ENCODE data around the gene TES.
A peak's percentile ranks its signal among the peaks of the same experiment; 100 is the strongest.

The TES gene

DNA sequence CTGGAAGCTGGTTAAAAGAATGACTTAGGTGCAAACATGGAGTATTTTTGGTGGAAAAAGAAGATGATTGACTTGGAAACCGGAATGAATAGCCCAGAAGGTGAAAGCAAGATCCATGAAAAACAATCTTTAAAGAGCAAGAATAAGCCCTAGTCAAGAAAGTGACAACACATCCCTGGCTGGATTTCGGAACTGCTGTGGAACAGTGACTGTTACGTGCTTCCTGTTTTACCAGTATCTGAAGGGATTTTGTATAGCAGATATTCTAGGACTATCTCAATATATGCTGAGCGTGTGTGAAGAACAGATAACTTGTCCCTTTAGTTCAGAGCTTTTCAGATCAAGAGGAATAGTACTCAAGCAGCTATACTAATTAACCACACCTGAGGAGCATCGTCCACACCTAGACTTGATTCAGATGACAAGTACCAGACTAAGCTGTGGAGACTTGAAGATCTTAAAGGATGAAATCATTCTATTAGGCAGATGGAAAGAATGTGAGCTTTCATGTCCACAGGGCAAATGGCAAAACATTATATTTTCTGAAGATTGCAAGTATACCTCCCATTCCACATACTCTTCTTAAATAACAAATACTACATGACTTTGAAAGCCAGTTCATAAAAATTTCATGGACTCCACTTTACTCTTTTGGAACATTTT, 11.5 kb upstream of the TES start:
- no peak for TF ChIP-seq Cebpa-rat (IDR thresholded peaks at IDR 0.05)
- no peak overlapping the region for H3K4me3 ChIP-seq
- no peaks in the 10 kb centered on the region for H3K27me3 ChIP-seq
- no peak overlapping the region for H3K9ac ChIP-seq
- H3K27ac ChIP-seq, result no peak overlapping the region
- no peaks in the 10 kb centered on the region for H3K9me3 ChIP-seq (replicated peaks in 1 of 11)
- no peaks in the 10 kb centered on the region for H4K20me1 ChIP-seq
- H3K4me1 ChIP-seq, result peaks cover 0 to 7% (median 4%) of the 10 kb centered on the region in 10 experiments; a peak in 10 of 20 replicates
- no peaks in the 10 kb centered on the region for H3K36me3 ChIP-seq
- H3K4me2 ChIP-seq, result no peak overlapping the region

DNA sequence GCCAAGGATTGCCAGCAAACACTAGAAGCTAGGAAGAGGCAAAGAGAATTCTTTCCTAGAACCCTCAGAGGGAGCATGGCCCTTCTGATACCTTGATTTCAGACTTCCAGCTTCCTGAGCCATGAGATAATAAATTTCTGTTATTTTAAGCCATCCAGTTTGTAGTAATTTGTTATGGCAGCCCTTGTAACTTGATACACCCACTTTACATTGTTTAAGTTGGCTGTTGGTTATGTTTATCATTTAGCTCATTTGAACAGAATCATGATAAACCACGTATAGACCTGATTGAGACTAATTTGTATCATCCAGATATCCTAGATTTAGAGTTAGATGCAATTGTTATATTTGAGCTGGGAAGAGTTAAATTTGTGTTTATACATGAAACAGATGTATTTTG, 9.4 kb upstream of the TES start:
- Histone ChIP-seq H3K36me3 (no peaks in the 10 kb centered on the region), H4K20me1 (no peaks in the 10 kb centered on the region), H3K4me2 (no peak overlapping the region), H3K4me3 (no peak overlapping the region), H3K27me3 (no peaks in the 10 kb centered on the region), H3K4me1 (peaks cover 0 to 7% (median 0%) of the 10 kb centered on the region in 10 experiments; a peak in 1 of 20 replicates), H3K9ac (no peak overlapping the region), H3K9me3 (replicated peaks in 1 of 11) (no peaks in the 10 kb centered on the region), H3K27ac (no peak overlapping the region)
- TF ChIP-seq Cebpa-rat (IDR thresholded peaks at IDR 0.05), result no peak

DNA sequence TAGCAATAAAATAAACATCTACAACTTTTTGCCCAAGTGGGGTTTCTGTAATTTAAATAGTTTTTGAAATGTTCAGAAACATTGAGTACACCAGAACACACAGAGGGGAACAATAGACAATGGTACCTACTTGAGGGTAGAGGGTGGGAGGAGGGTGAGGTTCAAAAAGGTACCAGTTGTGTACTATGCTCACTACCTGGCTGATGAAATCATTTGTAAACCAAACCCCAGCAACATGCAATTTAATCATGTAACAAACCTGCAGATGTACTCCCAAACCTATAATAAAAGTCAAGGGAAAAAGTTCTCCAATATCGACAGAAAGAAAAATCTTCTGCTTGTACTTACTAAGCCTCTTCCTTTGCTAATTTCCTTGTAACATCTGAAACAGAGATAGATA, 4.2 kb upstream of the TES start:
- Histone ChIP-seq H3K36me3 (no peaks in the 10 kb centered on the region; a peak in 1 of 22 replicates), H3K9me3 (replicated peaks in 1 of 11) (peaks cover 10 to 27% (median 17%) of the 10 kb centered on the region in 11 experiments), H3K4me2 (no peak overlapping the region), H4K20me1 (no peaks in the 10 kb centered on the region), H3K4me1 (peaks cover 15 to 32% (median 19%) of the 10 kb centered on the region in 10 experiments), H3K27me3 (no peaks in the 10 kb centered on the region), H3K9ac (no peak overlapping the region), H3K27ac (no peak overlapping the region), H3K4me3 (no peak overlapping the region)
- TF ChIP-seq Cebpa-rat (IDR thresholded peaks at IDR 0.05), result no peak

DNA sequence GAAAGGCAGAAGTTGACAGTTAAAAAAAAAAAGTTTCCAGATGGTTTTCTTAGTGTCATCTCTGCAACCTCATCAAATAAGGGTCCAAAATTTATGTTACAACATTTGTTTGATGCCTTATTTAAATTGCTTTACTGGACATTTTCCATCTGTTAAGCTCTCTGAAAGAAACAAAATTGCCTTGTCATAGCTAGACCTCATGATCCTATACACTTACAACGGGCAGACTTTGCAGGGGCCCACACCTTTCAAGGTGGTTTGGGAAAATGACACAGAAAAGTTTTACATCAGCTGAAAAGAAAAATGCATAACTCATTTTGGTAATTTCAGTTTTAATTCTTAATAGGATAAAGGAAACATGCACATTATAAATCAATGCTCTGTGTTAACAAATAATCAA, 1.4 kb upstream of the TES start:
- H3K36me3 ChIP-seq, result no peaks in the 10 kb centered on the region; a peak in 1 of 22 replicates
- H3K9ac ChIP-seq, result no peak overlapping the region
- H4K20me1 ChIP-seq, result no peaks in the 10 kb centered on the region
- no peak for TF ChIP-seq Cebpa-rat (IDR thresholded peaks at IDR 0.05)
- no peaks in the 10 kb centered on the region for H3K27me3 ChIP-seq
- H3K9me3 ChIP-seq (replicated peaks in 1 of 11), result peaks cover 10 to 44% (median 21%) of the 10 kb centered on the region in 11 experiments
- no peak overlapping the region for H3K4me3 ChIP-seq
- H3K4me1 ChIP-seq, result peaks cover 32 to 53% (median 47%) of the 10 kb centered on the region in 10 experiments
- H3K4me2 ChIP-seq, result peak overlapping the region in 5 of 11 experiments; percentile 6 to 93 (median 71); a peak in 5 of 22 replicates
- H3K27ac ChIP-seq, result no peak overlapping the region

DNA sequence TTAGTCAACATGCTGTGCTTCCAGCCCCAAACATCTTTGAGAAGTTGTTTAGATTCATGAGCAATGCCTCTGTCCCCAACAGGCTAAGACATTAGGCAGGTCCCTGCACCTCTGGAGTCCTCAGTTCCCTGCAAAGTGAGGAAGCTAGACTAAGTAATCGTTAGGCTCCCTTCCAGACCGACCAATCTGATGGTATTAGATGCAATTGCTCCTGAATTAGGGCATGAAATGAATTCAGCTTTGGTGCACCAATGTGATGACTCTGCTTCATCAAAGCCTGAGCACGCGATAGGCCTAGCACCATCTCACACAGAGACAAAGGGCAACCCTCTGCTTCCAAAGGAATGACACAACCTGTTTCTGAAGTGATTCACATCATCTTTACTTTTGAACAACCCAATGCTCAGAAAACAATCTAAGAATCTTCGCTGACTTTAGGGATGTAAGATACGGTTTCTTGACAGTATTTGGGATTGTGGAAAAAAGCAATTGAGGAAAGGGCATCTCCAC, 723 bp upstream of the TES start:
- H3K4me2 ChIP-seq, result peak overlapping the region in 10 of 11 experiments; percentile 2 to 93 (median 79); a peak in 14 of 22 replicates
- H3K4me3 ChIP-seq, result peak overlapping the region in 2 of 10 experiments; percentile 60 to 66; a peak in 2 of 20 replicates

DNA sequence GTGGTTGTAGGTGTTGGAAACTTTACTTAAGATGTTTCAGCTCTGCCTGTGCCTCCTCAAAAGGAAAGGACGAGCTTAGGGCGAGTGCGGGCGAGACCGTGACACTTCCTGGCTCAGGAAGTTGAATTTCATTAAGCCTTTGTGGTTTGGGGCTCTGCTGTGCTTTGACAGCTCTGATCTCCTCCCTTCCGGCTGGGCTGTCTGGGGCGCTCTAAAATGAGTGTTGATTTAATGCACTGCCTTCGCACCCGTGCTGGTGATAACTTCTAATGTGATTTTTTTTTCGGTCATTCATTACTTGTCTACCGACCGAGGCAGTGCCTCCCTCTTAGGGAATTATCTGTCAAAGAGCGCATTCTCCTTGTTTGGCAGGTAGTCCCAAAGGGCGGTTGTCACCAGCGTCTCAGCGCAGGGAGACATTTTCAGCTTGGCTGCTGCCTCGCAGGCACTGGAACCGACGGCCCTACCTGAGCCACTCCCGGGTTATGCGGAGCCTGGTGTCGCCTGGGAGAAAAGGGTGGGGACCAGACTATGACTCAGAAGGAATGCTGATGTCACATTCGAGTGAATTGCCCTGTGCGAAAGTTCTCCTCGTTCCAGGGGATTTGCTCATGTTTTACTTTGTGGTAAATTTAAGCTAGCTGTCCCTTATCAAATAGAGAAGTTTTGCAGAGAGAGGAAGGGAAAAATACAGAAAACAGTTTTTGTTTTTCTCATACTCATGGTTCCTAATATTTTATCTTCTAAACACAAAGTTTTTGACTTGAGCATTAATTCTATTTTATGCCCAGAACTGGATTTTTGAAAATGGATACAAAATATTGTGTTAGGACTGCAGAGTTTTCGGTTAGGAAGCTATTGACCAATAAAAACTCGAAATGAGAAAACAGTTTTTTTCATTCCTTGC, 920 bp downstream of the TES start:
- Histone ChIP-seq H3K27me3 (no peaks in the 10 kb centered on the region), H3K27ac (peak overlapping the region; percentile 5 to 87 (median 78); a peak in 21 of 22 replicates), H3K4me2 (peak overlapping the region; percentile 71 to 93 (median 82)), H4K20me1 (no peaks in the 10 kb centered on the region), H3K36me3 (no peaks in the 10 kb centered on the region; a peak in 1 of 22 replicates), H3K4me3 (peak overlapping the region; percentile 44 to 66 (median 52)), H3K4me1 (peaks cover 39 to 63% (median 57%) of the 10 kb centered on the region in 10 experiments), H3K9ac (peak overlapping the region in 10 of 11 experiments; percentile 53 to 75 (median 66); a peak in 19 of 22 replicates), H3K9me3 (replicated peaks in 1 of 11) (peaks cover 10 to 44% (median 21%) of the 10 kb centered on the region in 11 experiments)
- TF ChIP-seq Cebpa-rat (IDR thresholded peaks at IDR 0.05), result no peak

More for the DNA sequence above, 723 bp upstream of the TES start:
- Histone ChIP-seq H4K20me1 (no peaks in the 10 kb centered on the region), H3K27ac (no peak overlapping the region), H3K36me3 (no peaks in the 10 kb centered on the region; a peak in 1 of 22 replicates), H3K9me3 (replicated peaks in 1 of 11) (peaks cover 10 to 44% (median 21%) of the 10 kb centered on the region in 11 experiments), H3K27me3 (no peaks in the 10 kb centered on the region), H3K9ac (no peak overlapping the region), H3K4me1 (peaks cover 38 to 60% (median 54%) of the 10 kb centered on the region in 10 experiments)
- no peak for TF ChIP-seq Cebpa-rat (IDR thresholded peaks at IDR 0.05)

DNA sequence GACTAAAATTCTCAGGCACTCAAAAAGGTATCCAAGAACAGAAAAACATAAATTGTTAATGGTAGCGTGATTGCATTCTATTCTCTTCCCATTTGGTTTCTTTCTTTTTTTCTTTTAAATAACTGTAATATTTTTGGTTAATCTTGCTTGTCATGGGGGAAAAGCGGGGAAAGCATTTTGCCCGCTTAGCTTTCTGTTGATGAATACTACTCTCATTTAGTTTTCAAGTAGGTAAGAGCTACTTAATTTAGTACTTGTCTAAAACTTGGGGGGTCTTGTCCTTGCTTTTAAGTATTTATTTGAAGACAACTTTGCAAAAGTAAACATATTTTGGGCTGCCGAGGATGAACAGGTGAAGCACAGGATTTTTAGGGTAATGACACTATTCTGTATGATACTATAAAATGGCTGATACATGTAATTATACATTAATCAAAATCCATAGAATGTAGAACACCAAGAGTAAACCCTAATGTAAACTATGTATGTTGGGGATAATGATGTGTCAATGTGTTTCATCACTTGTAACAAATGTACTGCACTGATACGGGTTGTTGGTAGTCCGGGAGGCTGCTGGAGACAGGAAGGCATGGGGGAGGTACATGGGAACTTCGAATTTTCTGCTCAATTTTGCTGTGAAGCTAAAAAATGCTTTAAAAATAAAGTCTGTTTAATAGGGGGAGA, 1.7 kb downstream of the TES start:
- Histone ChIP-seq H3K4me2 (peak overlapping the region; percentile 71 to 93 (median 82); a peak in 21 of 22 replicates), H3K9ac (peak overlapping the region in 4 of 11 experiments; percentile 67 to 75 (median 71); a peak in 6 of 22 replicates), H3K4me3 (peak overlapping the region in 7 of 10 experiments; percentile 44 to 66 (median 56); a peak in 11 of 20 replicates), H3K27me3 (no peaks in the 10 kb centered on the region), H3K27ac (peak overlapping the region in 7 of 11 experiments; percentile 74 to 87 (median 83); a peak in 9 of 22 replicates), H3K9me3 (replicated peaks in 1 of 11) (peaks cover 10 to 38% (median 19%) of the 10 kb centered on the region in 11 experiments), H3K36me3 (no peaks in the 10 kb centered on the region; a peak in 1 of 22 replicates), H4K20me1 (no peaks in the 10 kb centered on the region), H3K4me1 (peaks cover 39 to 63% (median 57%) of the 10 kb centered on the region in 10 experiments)
- no peak for TF ChIP-seq Cebpa-rat (IDR thresholded peaks at IDR 0.05)

DNA sequence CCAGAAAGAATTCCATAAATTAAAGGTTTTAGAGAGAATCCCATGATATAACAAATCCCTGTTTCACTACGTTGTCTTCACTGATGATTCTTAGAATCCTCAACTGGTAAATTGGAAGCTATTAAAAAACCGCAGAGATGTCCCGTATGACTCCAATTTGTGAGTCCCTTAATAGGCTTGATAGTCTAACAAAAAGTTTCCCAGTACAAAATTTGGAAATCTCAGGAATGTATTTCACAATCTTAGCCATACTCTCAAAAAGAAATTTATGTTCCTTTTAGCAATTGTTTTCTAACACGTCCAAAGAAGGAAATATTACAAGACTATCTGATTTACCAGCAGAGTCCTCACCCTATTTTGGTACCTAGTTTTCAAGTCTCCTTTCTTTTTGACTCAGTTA, 2.5 kb downstream of the TES start:
- Histone ChIP-seq H3K9ac (no peak overlapping the region), H3K4me1 (peaks cover 39 to 63% (median 57%) of the 10 kb centered on the region in 10 experiments), H3K27me3 (no peaks in the 10 kb centered on the region), H3K4me2 (peak overlapping the region in 9 of 11 experiments; percentile 71 to 93 (median 83); a peak in 12 of 22 replicates), H3K4me3 (no peak overlapping the region), H3K27ac (peak overlapping the region in 1 of 11 experiments; percentile 85; a peak in 1 of 22 replicates), H4K20me1 (no peaks in the 10 kb centered on the region), H3K36me3 (no peaks in the 10 kb centered on the region; a peak in 1 of 22 replicates), H3K9me3 (replicated peaks in 1 of 11) (peaks cover 10 to 34% (median 18%) of the 10 kb centered on the region in 11 experiments)
- no peak for TF ChIP-seq Cebpa-rat (IDR thresholded peaks at IDR 0.05)

Measured in BLaER1 treated with 17β-estradiol and CSF1 and Interleukin-3, amounts not matched to agents 10 nM and 100 nM (cell line).